ENCODE results near the gene SCG3.

DNA sequence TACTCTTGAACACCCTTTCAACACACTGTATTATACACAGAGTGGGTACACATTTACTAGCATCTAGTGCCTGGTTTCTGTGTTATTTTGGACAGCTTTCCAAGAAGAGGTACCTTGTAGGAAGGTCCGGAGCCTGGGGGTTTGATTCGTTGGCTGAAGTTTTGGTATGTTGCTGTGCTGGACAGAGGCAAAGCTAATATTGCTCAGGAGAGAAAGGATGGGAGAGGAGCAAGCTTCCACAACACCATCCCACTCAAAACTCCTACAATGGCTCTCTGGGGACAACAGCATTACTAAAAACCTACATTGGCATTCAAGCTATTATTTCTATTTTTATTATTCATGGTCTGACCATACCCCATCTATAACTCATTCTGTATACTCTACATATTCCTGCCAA is 57.2 kb downstream of the SCG3 start:
- TF ChIP-seq, protein P1, sequence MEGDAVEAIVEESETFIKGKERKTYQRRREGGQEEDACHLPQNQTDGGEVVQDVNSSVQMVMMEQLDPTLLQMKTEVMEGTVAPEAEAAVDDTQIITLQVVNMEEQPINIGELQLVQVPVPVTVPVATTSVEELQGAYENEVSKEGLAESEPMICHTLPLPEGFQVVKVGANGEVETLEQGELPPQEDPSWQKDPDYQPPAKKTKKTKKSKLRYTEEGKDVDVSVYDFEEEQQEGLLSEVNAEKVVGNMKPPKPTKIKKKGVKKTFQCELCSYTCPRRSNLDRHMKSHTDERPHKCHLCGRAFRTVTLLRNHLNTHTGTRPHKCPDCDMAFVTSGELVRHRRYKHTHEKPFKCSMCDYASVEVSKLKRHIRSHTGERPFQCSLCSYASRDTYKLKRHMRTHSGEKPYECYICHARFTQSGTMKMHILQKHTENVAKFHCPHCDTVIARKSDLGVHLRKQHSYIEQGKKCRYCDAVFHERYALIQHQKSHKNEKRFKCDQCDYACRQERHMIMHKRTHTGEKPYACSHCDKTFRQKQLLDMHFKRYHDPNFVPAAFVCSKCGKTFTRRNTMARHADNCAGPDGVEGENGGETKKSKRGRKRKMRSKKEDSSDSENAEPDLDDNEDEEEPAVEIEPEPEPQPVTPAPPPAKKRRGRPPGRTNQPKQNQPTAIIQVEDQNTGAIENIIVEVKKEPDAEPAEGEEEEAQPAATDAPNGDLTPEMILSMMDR (CRISPR knock-in tag; IDR thresholded peaks at IDR 0.05): no peak
- TF ChIP-seq ZFP1 (CRISPR knock-in tag; IDR thresholded peaks at IDR 0.05): no peak
- TF ChIP-seq, protein P2, sequence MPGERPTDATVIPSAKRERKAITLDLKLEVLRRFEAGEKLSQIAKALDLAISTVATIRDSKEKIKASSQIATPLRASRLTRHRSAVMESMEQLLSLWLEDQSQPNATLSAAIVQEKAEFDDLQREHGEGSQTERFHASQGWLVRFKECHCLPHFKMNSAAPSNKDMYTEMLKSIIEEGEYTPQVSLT (CRISPR knock-in tag; IDR thresholded peaks at IDR 0.05; ENCODE audit: borderline replicate concordance, low read depth): no peak
- TF ChIP-seq HDAC2 (CRISPR knock-in tag; IDR thresholded peaks at IDR 0.05): no peak
- TF ChIP-seq, protein P3, sequence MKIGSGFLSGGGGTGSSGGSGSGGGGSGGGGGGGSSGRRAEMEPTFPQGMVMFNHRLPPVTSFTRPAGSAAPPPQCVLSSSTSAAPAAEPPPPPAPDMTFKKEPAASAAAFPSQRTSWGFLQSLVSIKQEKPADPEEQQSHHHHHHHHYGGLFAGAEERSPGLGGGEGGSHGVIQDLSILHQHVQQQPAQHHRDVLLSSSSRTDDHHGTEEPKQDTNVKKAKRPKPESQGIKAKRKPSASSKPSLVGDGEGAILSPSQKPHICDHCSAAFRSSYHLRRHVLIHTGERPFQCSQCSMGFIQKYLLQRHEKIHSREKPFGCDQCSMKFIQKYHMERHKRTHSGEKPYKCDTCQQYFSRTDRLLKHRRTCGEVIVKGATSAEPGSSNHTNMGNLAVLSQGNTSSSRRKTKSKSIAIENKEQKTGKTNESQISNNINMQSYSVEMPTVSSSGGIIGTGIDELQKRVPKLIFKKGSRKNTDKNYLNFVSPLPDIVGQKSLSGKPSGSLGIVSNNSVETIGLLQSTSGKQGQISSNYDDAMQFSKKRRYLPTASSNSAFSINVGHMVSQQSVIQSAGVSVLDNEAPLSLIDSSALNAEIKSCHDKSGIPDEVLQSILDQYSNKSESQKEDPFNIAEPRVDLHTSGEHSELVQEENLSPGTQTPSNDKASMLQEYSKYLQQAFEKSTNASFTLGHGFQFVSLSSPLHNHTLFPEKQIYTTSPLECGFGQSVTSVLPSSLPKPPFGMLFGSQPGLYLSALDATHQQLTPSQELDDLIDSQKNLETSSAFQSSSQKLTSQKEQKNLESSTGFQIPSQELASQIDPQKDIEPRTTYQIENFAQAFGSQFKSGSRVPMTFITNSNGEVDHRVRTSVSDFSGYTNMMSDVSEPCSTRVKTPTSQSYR (CRISPR knock-in tag; IDR thresholded peaks at IDR 0.05; ENCODE audit: borderline replicate concordance): no peak
- TF ChIP-seq SAFB2 (CRISPR knock-in tag; IDR thresholded peaks at IDR 0.05; ENCODE audit: borderline replicate concordance, low read depth): no peak
- no peak for TF ChIP-seq ZNF24 (IDR thresholded peaks at IDR 0.05)
- TF ChIP-seq ESRRA (CRISPR knock-in tag; IDR thresholded peaks at IDR 0.05; ENCODE audit: low read depth): no peak
- TF ChIP-seq POLR2A (IDR thresholded peaks at IDR 0.05; ENCODE audit: insufficient read depth in 1 of 2, low read depth in 2 of 2, low read length in 2 of 2): no peak
- TF ChIP-seq NR1H2 (CRISPR knock-in tag; IDR thresholded peaks at IDR 0.05; ENCODE audit: borderline replicate concordance, low read depth): no peak
- TF ChIP-seq ZNF138 (CRISPR knock-in tag; IDR thresholded peaks at IDR 0.05; ENCODE audit: low read depth): no peak
- TF ChIP-seq, protein P4, sequence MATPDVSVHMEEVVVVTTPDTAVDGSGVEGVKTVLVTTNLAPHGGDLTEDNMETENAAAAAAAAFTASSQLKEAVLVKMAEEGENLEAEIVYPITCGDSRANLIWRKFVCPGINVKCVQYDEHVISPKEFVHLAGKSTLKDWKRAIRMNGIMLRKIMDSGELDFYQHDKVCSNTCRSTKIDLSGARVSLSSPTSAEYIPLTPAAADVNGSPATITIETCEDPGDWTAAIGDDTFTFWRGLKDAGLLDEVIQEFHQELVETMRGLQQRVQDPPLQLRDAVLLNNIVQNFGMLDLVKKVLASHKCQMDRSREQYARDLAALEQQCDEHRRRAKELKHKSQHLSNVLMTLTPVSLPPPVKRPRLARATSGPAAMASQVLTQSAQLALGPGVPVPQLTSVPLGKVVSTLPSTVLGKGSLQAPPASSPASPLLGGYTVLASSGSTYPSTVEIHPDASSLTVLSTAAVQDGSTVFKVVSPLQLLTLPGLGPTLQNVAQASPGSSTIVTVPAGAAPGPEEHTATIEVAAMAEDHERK (CRISPR knock-in tag; IDR thresholded peaks at IDR 0.05; ENCODE audit: low read depth): no peak
